GM18526 (cell line): ENCODE measurements around the gene ZNF469.

Source experiments
- POLR2A ChIP-seq: IDR thresholded peaks from 3 replicates; pipeline ENCODE4 v1.6.1; 2011; ENCODE audit not compliant: insufficient read length; ENCODE audit errors: extremely low read depth

Gene ZNF469

DNA sequence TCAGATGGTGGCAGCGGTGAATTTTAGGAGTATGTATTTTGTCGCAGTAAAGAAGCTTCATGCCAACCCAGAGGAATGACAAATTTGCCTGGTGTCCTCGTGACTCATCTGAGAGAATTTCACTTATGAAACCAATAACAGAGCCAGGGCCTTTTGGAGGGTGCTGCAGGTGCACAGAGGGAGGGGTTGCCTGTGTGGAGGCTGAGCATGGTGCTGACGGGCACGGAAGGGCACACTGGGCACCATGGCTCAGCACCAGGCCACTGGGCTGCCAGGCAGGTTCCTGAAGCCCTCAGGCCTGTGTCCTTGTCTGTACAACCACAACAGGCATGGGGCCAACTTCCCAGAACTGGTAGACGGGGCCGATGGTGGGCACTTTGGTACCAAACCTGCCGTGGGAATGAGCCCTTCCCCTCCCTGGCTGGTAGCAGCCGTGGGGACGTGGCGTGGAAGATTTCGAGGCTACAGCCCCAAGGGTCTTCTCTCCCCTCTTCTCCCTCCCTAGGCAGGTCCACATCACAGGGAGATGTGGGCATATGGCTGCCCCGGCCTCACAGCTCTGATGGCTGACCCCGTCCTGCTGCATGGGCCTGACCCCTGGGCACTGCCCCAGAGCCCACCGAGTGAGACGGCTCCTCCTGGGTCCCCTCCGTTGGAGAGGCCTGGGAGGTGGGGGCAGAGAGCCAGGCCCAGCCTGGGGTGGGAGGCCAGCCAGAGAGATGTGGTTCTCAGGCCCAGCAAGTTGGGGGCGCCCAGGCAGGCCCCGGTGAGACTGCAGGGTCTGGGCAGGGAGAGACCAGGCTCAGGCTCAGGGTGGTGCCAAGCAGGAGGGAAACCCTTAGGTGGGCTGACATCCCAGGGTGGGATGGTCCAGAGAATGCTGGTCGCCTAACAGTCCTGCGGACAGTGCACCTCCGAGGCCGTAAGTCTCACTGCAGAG, 30.2 kb upstream of the ZNF469 start:
- TF ChIP-seq POLR2A = no peak

- TF ChIP-seq POLR2A = no peak
Observed at GRCh38 chr16:88353232-88353631, 29.5 kb upstream of the ZNF469 start.

DNA sequence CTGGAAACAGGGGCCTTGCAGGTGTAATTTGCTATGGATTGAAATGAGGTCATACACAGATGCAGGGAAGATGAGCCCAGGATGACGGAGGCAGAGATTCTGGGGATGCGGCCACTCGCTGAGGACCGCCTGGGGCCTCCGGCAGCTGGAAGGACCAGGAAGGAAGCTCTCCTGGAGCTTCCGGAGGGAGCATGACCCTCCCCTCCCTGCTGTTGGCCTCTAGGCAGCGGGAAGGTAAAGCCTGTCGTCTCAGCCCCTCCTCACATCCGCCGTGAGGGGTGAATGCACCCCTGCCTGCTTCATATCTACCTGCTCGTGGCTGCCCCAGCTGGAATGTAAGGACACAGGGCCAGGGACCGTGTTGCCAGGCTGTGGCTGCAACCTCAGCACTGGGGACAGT, 29.1 kb upstream of the ZNF469 start:
- TF ChIP-seq POLR2A = no peak

- TF ChIP-seq POLR2A = no peak
Observed at GRCh38 chr16:88354229-88355092, 28.3 kb upstream of the ZNF469 start.

DNA sequence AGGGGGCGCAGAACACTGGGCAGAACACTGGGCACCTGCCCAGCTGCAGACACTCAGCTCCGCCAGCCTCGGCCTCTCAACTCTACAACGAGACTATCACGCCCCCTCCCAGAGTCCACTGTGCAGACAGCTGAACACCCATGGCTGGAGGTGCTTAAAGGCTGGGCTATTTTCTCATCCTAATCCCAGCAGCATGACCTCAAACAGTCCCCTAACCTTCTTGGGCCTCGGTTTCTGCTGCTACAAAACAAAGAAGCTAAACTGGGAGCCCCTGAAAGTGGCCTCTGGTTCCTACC, 27.7 kb upstream of the ZNF469 start:
- no peak for TF ChIP-seq POLR2A

- no peak for TF ChIP-seq POLR2A
Observed at GRCh38 chr16:88355389-88356123, 27.2 kb upstream of the ZNF469 start.

DNA sequence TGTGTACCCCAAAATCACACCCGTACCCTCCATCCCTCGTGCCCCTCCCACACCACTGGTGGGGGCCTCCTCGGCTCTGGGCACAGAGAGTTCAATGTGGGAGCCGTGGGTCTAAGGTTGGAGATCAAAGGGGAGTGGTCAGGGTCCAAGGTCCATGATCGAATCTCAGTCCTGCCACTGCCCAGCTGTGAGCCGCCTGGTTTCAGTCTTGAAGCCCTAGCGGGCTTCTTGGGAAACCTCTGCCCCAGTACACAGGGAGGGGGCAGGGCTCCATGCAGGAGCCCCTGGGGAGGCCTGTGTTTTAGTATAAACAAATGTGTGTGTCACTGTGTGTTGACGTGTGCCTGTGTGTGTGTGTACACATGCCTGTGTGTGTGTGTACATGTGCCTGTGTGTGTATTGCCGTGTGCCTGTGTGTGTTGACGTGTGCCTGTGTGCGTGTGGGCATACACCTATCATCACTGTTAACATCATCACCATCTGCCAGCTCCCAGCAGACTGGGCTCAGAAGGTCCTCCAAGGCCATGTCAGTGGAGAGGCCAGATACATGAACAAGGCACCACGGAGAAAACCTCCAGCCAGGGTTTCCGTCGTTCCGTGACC, 26.5 kb upstream of the ZNF469 start:
- no peak for TF ChIP-seq POLR2A

GRCh38 chr16:88356727-88357199, 26.0 kb upstream of the ZNF469 start:
- no peak for TF ChIP-seq POLR2A

DNA sequence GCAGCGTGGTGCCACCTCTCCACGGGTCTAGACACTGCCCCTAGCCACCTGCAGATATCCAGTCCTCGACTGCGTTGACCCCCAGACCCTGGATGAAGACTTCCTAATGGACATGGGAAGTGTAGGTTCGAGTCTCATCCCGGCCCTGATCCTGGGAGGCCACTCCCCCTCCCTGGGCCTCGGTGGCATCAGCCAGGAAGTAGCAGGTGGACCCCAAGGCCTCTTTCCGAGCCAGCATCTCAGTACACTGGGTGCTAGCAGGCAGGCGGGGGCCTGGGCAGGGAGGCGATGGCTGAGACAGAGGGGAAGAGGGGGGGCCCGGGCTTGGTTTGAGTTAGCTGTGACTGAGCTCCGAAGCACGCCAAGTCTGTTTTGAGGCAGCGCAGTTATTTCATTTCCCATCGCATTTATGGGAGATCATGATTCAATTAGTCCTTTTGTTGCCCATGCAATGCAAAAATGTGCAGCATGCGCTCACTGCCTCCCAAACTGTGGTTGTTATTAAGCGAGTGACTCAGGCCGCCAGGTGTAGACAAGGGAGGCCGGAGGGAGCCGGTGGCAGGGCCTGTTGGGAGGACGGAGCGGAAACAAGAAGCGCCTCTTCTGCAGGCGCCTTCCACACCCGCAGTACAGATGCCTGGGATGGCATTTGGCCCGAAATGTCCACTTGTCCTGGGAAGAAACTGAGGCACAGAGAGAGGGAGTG, 25.3 kb upstream of the ZNF469 start:
- no peak for TF ChIP-seq POLR2A

DNA sequence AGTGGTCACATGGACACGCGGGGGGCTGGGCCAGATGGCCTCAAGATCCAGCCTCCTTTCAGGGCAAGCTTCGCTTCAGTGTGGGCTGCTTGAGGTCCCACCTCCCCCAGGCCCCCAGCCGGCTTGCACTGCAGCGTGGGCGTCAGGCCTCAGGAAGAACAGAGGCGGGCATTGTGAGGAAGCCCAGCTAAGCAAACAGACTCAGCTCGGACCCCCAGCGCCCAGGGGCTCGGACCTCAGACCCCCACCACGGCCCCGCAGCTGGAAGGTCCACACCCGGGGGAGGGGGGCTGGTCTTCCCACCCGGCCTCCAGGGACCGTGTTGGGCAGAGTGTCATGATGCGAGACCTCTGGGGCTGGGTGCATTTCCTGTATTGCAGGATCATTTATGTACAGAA, 24.7 kb upstream of the ZNF469 start:
- no peak for TF ChIP-seq POLR2A

- no peak for TF ChIP-seq POLR2A
Observed at GRCh38 chr16:88359008-88359407, 23.8 kb upstream of the ZNF469 start.

GRCh38 chr16:88360999-88361398, 21.8 kb upstream of the ZNF469 start:
- TF ChIP-seq POLR2A = no peak

DNA sequence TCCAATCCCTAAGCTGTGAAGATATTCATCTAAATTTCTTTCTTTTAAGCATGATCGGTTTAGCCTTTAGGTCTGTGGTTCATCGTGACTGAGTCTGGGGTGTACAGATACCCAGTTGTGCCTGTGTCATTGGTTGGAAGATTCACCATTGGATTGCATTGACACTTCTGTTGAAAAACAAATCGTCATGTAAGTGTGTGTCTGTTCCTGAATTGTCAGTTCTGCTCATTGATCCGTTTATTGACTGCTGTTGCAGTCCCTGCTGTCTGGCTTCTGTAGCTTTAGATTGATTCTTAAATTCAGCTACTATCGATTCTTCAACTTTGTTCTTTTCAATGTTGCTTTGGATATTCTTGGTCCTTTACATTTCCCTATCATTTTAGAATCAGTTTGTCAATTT, 21.0 kb upstream of the ZNF469 start:
- no peak for TF ChIP-seq POLR2A

GRCh38 chr16:88363239-88363891, 19.4 kb upstream of the ZNF469 start:
- TF ChIP-seq POLR2A = no peak
